Loucy (cell line): Measurements from ENCODE around the gene LAMTOR1.

Experiments
- EZH2phosphoT487 ChIP-seq: fragments of 200-600 bp; IDR thresholded peaks from 2 replicates; pipeline ENCODE4 v1.6.1; 2018; ENCODE audit warnings: antibody characterized with exemption, mild to moderate bottlenecking, moderate library complexity, borderline replicate concordance
- TF ChIP-seq, protein P1 (sequence below): fragments of 200-600 bp; sonication (generic); conservative IDR thresholded peaks from 2 replicates; pipeline ENCODE4 v1.5.1; 2014; ENCODE audit warnings: mild to moderate bottlenecking, antibody characterized with exemption, low read length

DNA sequence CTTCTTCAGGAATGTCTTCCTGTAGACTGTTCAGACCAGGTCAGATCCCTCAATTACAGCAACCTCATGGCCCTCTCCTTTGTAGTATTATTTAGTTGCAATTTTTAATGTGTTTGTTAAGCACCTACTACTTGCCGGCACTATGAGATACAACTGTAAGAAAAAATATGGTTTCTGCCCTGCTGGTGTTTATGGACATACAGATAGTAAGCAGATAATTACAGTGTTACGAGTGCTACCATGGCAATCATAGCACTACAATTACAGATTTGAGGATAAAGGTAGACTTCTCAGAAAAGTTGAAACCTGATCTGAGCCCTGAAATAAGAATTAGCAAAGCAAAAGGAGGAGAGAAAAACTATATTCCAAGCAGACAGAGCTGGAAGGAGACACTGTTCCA is 19.7 kb downstream of the LAMTOR1 start:
- TF ChIP-seq, protein P1, sequence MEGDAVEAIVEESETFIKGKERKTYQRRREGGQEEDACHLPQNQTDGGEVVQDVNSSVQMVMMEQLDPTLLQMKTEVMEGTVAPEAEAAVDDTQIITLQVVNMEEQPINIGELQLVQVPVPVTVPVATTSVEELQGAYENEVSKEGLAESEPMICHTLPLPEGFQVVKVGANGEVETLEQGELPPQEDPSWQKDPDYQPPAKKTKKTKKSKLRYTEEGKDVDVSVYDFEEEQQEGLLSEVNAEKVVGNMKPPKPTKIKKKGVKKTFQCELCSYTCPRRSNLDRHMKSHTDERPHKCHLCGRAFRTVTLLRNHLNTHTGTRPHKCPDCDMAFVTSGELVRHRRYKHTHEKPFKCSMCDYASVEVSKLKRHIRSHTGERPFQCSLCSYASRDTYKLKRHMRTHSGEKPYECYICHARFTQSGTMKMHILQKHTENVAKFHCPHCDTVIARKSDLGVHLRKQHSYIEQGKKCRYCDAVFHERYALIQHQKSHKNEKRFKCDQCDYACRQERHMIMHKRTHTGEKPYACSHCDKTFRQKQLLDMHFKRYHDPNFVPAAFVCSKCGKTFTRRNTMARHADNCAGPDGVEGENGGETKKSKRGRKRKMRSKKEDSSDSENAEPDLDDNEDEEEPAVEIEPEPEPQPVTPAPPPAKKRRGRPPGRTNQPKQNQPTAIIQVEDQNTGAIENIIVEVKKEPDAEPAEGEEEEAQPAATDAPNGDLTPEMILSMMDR, result no peak
- TF ChIP-seq EZH2phosphoT487, result no peak
